DOHH2 (cell line): ENCODE results near the gene COLQ.

Experiments used
- H3F3A ChIP-seq: fragments of 200-600 bp; sonication (generic), shearing (Covaris generic); 2 replicates; pipeline ENCODE4 v1.6.0; 2016; ENCODE audit warnings: antibody characterized with exemption, mild to moderate bottlenecking; ENCODE audit not compliant: control insufficient read depth, insufficient read depth
- H3K27ac ChIP-seq: fragments of 200-600 bp; sonication (generic); 2 replicates; pipeline ENCODE4 v1.5.1; 2014; ENCODE audit warnings: low read depth, mild to moderate bottlenecking, low read length, moderate library complexity
- H3K27me3 ChIP-seq: fragments of 200-600 bp; sonication (generic); 2 replicates; pipeline ENCODE4 v1.6.1; 2014; ENCODE audit warnings: mild to moderate bottlenecking, low read length, mixed read lengths; ENCODE audit not compliant: control insufficient read depth
- H3K36me3 ChIP-seq: fragments of 200-600 bp; sonication (generic); 2 replicates; pipeline ENCODE4 v1.6.1; 2014; ENCODE audit warnings: mild to moderate bottlenecking, low read length, moderate library complexity, mixed read lengths; ENCODE audit not compliant: control insufficient read depth
- H3K4me1 ChIP-seq: fragments of 200-600 bp; sonication (generic); 2 replicates; pipeline ENCODE4 v1.6.1; 2014; ENCODE audit warnings: mild to moderate bottlenecking, low read length, mixed read lengths; ENCODE audit not compliant: control insufficient read depth
- H3K4me2 ChIP-seq: fragments of 200-600 bp; sonication (generic); 2 replicates; pipeline ENCODE4 v1.6.0; 2014; ENCODE audit warnings: mild to moderate bottlenecking, low read length, moderate library complexity
- H3K4me3 ChIP-seq: fragments of 200-600 bp; sonication (generic); 2 replicates; pipeline ENCODE4 v1.5.1; 2014; ENCODE audit warnings: mild to moderate bottlenecking, low read length, mixed read lengths
- H3K79me2 ChIP-seq: fragments of 200-600 bp; sonication (generic); 2 replicates; pipeline ENCODE4 v1.6.1; 2014; ENCODE audit warnings: mild to moderate bottlenecking, low read length, mixed read lengths; ENCODE audit not compliant: control insufficient read depth
- H3K9me2 ChIP-seq: fragments of 200-600 bp; sonication (generic); replicated peaks from 2 replicates; pipeline ENCODE4 v1.6.1; 2014; ENCODE audit warnings: mild to moderate bottlenecking, low read length, mixed read lengths; ENCODE audit not compliant: control insufficient read depth
- H3K9me3 ChIP-seq: fragments of 200-600 bp; sonication (generic); 2 replicates; pipeline ENCODE4 v1.6.1; 2014; ENCODE audit warnings: antibody characterized with exemption, low read length, mixed read lengths; ENCODE audit not compliant: control insufficient read depth, insufficient read depth
- H4K20me1 ChIP-seq: fragments of 200-600 bp; sonication (generic); 2 replicates; pipeline ENCODE4 v1.6.0; 2014; ENCODE audit warnings: low read depth, mild to moderate bottlenecking, antibody characterized with exemption, low read length, moderate library complexity; ENCODE audit not compliant: control insufficient read depth, insufficient read depth
- EZH2phosphoT487 ChIP-seq: fragments of 200-600 bp; sonication (generic); IDR thresholded peaks from 2 replicates; pipeline ENCODE4 v1.6.1; 2017; ENCODE audit warnings: borderline replicate concordance, mild to moderate bottlenecking, antibody characterized with exemption, low read length, moderate library complexity, mixed read lengths
- TF ChIP-seq, protein P1 (sequence below): fragments of 200-600 bp; sonication (generic); IDR thresholded peaks from one replicate; pipeline ENCODE4 v1.5.1; 2014; ENCODE audit warnings: antibody characterized with exemption, mild to moderate bottlenecking, low read depth, low read length; ENCODE audit not compliant: poor library complexity, severe bottlenecking

COLQ gene

DNA sequence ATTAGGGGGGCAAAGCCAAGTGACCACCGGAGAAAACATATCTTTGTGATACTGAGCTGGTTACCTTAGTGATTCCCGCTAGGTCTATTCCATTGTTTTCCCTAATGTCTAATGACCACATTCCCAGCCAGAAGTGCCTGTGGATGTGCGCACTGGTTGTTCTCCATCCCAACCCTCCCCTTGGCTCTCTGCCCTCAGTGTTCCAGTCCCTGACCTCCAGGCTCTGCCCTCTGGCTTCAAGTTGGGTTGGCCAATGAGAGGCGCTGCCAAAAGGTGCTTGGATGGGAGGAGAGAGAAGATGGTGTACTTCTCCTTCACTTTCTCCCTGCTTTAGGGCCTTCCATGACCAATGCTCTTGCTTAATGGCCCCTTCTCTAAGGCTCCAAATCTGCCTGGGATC lies 2.4 kb downstream of the COLQ start:
- no peaks in the 10 kb centered on the region for H3K9me3 ChIP-seq
- H3K36me3 ChIP-seq, result no peaks in the 10 kb centered on the region
- no peaks in the 10 kb centered on the region for H3K79me2 ChIP-seq
- H3F3A ChIP-seq, result no peaks in the 10 kb centered on the region
- TF ChIP-seq, protein P1, sequence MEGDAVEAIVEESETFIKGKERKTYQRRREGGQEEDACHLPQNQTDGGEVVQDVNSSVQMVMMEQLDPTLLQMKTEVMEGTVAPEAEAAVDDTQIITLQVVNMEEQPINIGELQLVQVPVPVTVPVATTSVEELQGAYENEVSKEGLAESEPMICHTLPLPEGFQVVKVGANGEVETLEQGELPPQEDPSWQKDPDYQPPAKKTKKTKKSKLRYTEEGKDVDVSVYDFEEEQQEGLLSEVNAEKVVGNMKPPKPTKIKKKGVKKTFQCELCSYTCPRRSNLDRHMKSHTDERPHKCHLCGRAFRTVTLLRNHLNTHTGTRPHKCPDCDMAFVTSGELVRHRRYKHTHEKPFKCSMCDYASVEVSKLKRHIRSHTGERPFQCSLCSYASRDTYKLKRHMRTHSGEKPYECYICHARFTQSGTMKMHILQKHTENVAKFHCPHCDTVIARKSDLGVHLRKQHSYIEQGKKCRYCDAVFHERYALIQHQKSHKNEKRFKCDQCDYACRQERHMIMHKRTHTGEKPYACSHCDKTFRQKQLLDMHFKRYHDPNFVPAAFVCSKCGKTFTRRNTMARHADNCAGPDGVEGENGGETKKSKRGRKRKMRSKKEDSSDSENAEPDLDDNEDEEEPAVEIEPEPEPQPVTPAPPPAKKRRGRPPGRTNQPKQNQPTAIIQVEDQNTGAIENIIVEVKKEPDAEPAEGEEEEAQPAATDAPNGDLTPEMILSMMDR, result no peak
- TF ChIP-seq EZH2phosphoT487, result no peak
- H3K4me2 ChIP-seq, result no peak overlapping the region
- no peaks in the 10 kb centered on the region for H3K9me2 ChIP-seq
- no peaks in the 10 kb centered on the region for H4K20me1 ChIP-seq
- no peak overlapping the region for H3K27ac ChIP-seq
- H3K4me3 ChIP-seq, result no peak overlapping the region
- peaks cover 16% of the 10 kb centered on the region for H3K27me3 ChIP-seq
- H3K4me1 ChIP-seq, result peaks cover 9% of the 10 kb centered on the region

GRCh38 chr3:15514663-15515340 lies 6.7 kb downstream of the COLQ start:
- no peaks in the 10 kb centered on the region for H3K9me2 ChIP-seq
- H3K27ac ChIP-seq, result no peak overlapping the region
- H3K27me3 ChIP-seq, result peaks cover 5% of the 10 kb centered on the region; the same call in 1 of the 2 replicates
- no peak overlapping the region for H3K4me2 ChIP-seq
- H3K4me1 ChIP-seq, result peaks cover 9% of the 10 kb centered on the region
- H4K20me1 ChIP-seq, result no peaks in the 10 kb centered on the region
- H3K79me2 ChIP-seq, result no peaks in the 10 kb centered on the region
- TF ChIP-seq, protein P1, result no peak
- no peak for TF ChIP-seq EZH2phosphoT487
- no peaks in the 10 kb centered on the region for H3K9me3 ChIP-seq
- H3F3A ChIP-seq, result no peaks in the 10 kb centered on the region
- H3K4me3 ChIP-seq, result no peak overlapping the region
- no peaks in the 10 kb centered on the region for H3K36me3 ChIP-seq

DNA sequence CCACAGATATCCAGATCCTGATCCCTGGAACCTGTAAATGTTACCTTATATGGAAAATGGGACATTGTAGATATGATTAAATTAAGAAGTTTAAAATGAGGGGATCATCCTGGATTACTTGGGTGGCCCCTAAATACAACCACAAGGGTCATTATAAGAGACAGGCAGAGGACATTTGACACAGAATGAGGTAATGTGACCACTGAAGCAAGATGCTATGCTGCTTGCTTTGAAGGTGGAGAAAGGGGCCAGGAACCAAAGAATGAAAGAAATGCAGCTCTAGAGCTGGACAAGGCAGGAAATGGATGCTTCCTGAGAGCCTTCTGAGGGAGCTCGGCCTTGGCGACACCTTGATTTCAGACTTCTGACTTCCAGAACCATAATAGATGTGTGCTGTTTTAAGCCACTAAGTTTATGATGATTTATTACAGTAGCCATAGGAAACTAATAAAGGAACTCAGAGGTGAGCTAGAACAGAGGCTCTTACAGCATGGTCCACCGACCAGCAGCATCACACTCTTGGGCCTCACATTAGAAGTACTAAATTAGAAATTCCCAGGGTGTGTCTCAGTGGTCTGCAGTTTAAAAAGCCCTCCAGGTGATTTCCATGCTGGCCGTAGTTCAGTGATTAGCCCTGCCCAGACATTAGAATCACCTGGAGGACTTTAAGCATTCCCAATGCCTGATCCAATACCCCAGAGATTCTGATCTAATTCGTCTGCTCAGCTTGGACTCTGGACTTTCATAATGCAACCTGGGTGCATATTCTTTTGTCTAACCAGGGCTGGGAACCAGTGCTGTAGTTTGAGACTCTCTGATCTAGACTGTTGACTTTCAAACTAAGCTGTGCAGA lies 7.5 kb downstream of the COLQ start:
- no peak overlapping the region for H3K4me3 ChIP-seq
- H3K27ac ChIP-seq, result no peak overlapping the region
- no peaks in the 10 kb centered on the region for H3K79me2 ChIP-seq
- no peaks in the 10 kb centered on the region for H3K36me3 ChIP-seq
- H3K4me2 ChIP-seq, result no peak overlapping the region
- no peak for TF ChIP-seq EZH2phosphoT487
- TF ChIP-seq, protein P1, result no peak
- peaks cover 5% of the 10 kb centered on the region; the same call in 1 of the 2 replicates for H3K27me3 ChIP-seq
- H3K9me3 ChIP-seq, result no peaks in the 10 kb centered on the region
- H3K9me2 ChIP-seq, result no peaks in the 10 kb centered on the region
- no peaks in the 10 kb centered on the region for H4K20me1 ChIP-seq
- peaks cover 9% of the 10 kb centered on the region for H3K4me1 ChIP-seq
- no peaks in the 10 kb centered on the region for H3F3A ChIP-seq
